GM18858 (cell line): ENCODE measurements around the gene PGS1.
"Not testable (repeated sequence)": the region's sequence is repeated elsewhere in the genome, so short reads cannot be mapped to it uniquely, and the experiment has no call there.

Experiments
- ATAC-seq: cut with Tn5 transposase; IDR thresholded peaks from one replicate; pipeline ENCODE4 v1.9.1; 2021; ENCODE audit not compliant: unreplicated experiment

Gene PGS1

GRCh38 chr17:78378225-78379130 is at the start of gene PGS1:
PGS1 (plus strand) TSS chr17:78378649; CDS start chr17:78378666, 17 bp downstream.
- ATAC-seq = no peak

GRCh38 chr17:78329263-78330059 is 49.0 kb upstream of the PGS1 start:
- no peak for ATAC-seq

- ATAC-seq = no peak
Measured at GRCh38 chr17:78330570-78331224, 47.8 kb upstream of the PGS1 start.

GRCh38 chr17:78331355-78331754 is 47.1 kb upstream of the PGS1 start:
- ATAC-seq = not testable (repeated sequence)

- ATAC-seq = no peak
Measured at GRCh38 chr17:78332991-78333390, 45.5 kb upstream of the PGS1 start.

GRCh38 chr17:78335209-78335608 is 43.2 kb upstream of the PGS1 start:
- no peak for ATAC-seq

- peak; percentile 41 for ATAC-seq
Measured at GRCh38 chr17:78337244-78338109, 41.0 kb upstream of the PGS1 start.

GRCh38 chr17:78338486-78339259 is 39.8 kb upstream of the PGS1 start:
- ATAC-seq = no peak

- ATAC-seq = no peak
Measured at GRCh38 chr17:78340183-78340955, 38.1 kb upstream of the PGS1 start.

- ATAC-seq = no peak
Measured at GRCh38 chr17:78341559-78342448, 36.6 kb upstream of the PGS1 start.

- no peak for ATAC-seq
Measured at GRCh38 chr17:78342449-78343186, 35.8 kb upstream of the PGS1 start.

- ATAC-seq = no peak
Measured at GRCh38 chr17:78343187-78343542, 35.3 kb upstream of the PGS1 start.

- ATAC-seq = no peak
Measured at GRCh38 chr17:78343543-78344201, 34.8 kb upstream of the PGS1 start.

- no peak for ATAC-seq
Measured at GRCh38 chr17:78344666-78345065, 33.8 kb upstream of the PGS1 start.

GRCh38 chr17:78345172-78345571 is 33.3 kb upstream of the PGS1 start:
- ATAC-seq = no peak

- ATAC-seq = no peak
Measured at GRCh38 chr17:78345791-78346494, 32.5 kb upstream of the PGS1 start.
